NCI-H2029 treated with DMSO at 0.1 percent for 48 hours (cell line): ENCODE data around the gene ATG13.

Experiments used
- DNase-seq: peaks from one replicate; lab custom pipeline; 2025; lab: John Stamatoyannopoulos, UW

The ATG13 gene

DNA sequence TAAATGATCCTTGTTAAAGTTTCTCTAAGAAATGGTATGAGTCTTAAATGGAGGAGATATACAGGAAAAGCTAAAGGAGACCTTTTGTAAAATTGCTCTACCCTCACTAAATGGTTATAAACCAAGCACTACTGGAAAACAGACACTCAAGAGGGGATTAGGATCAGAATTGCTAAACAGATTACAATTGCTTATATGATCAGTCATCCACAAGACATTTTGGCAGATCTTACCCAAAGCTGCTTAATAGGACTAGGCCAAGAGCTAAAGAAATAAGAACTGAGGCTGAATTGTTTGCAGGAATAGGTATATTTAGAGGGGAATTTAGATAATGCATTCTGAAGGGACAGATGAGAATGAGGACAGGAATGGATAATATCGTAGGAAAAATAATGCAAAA, 9.8 kb upstream of the ATG13 start:
- DNase-seq = no peak

DNA sequence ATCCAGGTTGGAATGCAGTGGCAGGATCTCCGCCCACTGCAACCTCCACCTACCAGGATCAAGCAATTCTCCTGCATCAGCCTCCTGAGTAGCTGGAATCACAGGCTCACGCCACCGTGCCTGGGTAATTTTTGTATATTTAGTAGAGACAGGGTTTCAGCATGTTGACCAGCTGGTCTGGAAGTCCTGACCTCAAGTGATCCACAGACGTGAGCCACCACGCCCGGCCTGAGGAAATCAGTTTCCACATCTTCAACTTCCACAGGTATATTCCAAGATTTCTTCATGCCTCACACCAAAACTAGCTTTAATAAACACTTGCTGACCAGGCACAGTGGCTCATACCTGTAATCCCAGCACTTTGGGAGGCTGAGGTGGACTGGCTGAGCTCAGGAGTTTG, 8.0 kb upstream of the ATG13 start:
- DNase-seq = no peak

DNA sequence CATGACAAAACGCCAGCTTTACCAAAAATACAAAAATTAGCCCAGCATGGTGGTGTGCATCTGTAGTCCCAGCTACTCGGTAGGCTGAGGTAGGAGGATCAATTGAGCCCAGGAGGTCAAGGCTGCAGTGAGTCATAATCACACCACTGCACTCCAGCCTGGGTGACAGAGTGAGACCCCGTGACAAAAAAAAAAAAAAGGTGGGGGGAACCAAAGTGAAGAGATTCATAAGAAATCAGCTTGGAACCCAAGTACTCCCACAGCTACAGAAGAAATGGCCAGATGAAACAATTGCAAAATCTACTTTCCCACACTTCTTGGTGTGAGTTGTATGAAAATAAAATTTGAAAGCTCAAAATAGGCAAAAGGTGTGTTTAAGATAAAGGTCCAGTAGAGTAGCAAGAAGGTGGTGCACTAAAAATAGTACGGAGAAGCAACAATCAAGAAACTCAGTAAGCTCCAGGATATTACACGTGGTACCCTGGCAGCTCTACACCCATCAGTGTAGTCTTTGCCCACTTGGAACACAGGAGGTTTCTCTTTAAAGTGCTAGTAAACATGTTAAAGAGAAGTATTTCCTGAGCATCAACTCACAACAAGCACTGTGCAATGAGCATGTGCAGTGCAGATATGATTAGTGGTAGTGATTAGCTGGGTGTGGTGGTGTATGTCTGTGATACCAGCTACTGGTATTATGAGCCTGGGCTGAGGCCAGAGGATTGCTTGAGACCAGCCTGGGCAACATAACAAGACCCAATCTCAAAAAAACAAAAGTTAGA, 5.6 kb upstream of the ATG13 start:
- DNase-seq = no peak

DNA sequence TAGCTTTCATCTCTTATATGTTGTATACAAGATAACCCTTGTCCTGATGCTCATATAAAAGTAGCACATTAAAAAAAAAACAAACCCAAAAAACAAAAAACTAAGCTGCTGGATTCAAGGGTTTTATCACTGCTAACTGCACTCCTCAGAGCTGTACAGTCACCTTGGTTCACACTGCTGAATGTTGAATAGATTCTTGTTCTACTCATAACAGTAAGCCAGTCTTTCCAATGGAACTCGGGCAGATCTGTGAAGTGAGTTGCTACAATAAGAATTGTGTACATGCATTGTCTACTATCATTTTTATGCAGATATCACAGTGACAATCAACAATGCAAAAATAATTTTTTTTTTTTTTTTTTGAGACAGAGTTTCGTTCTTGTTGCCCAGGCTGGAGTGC, 5.0 kb upstream of the ATG13 start:
- DNase-seq = no peak

DNA sequence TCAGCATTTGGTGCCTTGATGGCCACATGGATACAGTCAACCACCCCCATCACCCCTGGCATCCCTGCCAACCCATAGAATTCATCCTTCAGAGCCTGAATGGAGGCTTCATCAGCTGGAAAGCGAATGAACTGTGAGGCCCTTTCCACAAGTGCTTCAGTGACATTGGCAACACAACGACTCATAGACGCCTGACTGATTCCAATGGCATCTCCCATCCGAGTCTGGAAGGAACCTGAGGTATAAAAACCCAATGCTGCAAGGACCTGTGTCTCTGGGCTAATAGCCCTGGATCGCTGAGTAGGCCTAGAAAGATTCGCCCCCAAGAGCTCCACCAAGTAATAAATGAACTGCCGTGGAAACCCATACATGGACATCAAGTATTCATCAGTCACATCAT, 1.6 kb upstream of the ATG13 start:
- no peak for DNase-seq

DNA sequence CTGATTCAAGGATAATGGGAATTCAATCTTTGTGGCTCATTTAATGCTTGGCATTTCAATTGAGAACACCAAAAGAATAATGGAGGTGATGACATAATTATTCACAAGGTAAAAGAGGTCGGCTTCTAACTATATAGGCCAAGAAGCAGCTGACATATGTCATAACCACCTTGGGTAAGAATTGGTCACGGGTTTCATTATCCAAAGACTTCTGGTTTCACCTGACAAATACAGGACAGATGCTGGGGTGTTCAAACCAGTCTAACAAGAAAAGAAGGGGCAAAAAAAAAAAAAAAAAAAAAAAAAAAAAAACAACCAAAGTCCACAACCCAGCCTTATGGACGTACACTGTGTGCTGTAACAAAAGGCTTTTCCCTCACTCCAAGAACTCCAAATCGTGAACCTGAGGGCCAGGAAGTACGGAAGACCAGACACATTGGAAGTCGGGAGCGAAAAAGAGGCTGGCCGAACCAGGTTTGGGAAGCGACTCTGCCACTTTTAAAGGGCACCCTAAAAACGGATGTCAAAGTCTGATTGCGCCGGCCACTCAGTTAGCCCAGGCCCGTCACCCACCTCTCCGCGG, 711 bp upstream of the ATG13 start:
- DNase-seq = no peak

DNA sequence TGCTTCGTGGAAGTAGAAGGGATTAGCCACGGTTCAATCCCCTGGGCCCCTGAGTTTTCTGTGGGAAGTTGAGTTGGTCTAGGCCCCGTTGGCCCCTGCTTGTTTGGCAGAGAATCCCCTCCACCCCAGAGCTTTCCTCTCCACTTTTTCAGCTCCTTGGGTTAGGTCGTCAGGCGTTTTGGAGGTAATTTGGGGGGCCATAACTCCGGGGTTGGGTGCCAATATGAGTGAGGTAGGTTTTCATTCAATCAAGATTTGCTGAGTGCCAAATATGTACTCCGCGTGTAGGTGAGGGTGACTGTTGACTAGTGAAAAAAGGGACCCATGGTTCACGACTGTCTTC, 590 bp downstream of the ATG13 start:
- no peak for DNase-seq

DNA sequence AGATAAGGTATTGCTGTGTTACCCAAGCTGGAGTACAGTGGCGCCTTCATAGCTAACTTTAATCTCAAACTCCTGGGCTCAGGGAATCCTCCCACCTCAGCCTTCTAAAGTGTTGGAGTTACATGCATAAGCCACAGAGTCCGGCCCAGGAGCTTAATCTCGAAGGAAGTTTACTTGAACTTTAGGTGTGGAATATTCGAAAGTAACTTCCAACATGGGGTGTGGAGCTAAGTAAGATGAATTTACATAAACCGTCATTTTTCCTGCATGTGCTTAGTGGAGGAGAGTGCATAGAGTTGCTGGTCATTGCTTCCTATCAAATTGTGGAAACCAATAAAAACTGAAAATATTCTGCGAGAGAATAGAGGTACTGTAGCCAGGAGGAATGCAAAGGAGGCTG, 1.5 kb downstream of the ATG13 start:
- DNase-seq = no peak

DNA sequence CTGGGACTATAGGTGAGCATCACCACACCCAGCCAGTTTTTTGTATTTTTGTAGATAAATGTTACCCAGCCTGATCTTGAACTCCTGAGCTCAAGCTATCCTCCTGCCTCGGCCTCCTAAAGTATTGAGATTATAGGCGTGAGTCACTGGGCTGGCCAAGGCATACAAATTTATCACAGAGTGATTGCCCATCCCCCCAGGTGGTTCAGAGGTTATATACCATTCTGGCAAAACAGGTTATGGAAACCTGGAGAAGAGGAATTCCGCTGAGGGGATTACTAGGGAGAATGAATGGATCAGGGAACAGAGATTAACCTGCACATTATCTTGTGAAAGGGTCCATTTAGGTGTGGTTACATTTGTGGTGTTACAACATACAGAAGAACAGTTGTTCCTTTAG, 8.1 kb downstream of the ATG13 start:
- DNase-seq = no peak

DNA sequence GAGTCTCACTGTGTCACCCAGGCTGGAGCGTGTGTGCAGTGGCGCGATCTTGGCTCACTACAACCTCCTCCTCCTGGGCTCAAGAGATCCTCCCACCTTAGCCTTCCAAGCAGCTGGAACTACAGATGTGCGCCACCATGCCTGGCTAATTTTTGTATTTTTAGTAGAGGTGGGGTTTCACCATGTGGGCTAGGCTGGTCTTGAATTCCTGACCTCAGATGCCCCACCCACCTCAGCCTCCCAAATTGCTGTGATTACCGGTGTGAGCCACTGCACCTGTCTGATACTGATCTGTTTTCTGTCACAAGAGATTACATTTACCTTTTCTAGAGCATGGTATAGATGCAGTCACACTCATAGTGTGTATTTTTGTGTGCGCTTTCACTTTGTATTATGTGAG, 11.6 kb downstream of the ATG13 start:
- DNase-seq = no peak

DNA sequence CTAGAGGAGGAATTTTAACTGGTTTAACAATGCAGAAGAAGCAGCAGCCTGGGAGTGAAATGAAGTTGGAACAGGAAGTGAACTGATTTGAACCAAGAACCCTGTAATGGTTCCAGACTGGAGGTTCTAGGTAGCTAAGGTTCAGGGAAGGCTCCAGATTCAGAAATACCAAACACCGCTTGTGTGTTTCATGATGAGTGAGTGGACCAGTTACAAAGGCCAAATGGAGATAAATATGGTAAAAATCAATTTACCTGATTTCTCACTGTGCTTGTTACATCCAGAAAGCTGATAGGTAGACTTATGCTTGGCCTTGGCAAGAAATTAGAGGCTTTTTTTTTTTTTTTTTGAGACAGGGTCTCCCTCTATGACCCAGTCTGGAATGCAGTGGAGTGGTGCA, 12.9 kb downstream of the ATG13 start:
- no peak for DNase-seq

DNA sequence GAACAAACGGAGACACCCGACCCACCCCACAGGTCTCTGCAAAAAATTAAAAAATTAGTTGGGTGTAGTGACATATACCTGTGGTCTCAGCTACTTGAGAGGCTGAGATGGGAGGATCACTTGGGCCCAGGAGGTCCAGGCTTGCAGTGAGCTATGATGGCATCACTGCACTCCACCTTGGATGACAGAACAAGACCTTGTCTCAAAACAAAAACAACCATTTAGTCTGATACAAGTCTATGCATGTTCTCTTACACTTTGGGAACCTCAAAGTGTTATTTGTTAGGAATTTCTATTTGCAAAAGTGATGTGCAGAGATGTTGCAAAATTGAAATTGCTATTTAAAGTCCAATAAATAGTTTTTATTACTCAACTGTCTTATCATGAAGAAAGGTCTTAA, 14.3 kb downstream of the ATG13 start:
- no peak for DNase-seq

DNA sequence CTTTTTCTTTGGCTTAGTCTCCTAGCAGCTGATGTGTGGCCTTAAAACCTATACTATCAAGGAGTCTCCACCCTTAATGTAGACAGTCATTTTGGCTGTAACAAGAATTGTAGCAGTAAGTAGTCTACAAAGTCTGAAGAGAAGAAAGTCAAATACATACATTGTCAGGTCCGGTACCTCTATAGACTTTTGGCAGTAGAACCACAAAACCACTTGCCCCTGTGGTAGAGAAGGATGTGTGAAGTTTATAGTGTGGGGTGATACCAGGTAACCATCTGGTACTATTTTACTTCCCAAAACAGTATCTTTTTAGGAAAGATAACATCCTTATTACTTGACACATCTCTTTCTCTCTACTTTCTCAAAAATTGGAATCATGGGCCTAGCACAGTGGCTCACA, 15.1 kb downstream of the ATG13 start:
- no peak for DNase-seq

DNA sequence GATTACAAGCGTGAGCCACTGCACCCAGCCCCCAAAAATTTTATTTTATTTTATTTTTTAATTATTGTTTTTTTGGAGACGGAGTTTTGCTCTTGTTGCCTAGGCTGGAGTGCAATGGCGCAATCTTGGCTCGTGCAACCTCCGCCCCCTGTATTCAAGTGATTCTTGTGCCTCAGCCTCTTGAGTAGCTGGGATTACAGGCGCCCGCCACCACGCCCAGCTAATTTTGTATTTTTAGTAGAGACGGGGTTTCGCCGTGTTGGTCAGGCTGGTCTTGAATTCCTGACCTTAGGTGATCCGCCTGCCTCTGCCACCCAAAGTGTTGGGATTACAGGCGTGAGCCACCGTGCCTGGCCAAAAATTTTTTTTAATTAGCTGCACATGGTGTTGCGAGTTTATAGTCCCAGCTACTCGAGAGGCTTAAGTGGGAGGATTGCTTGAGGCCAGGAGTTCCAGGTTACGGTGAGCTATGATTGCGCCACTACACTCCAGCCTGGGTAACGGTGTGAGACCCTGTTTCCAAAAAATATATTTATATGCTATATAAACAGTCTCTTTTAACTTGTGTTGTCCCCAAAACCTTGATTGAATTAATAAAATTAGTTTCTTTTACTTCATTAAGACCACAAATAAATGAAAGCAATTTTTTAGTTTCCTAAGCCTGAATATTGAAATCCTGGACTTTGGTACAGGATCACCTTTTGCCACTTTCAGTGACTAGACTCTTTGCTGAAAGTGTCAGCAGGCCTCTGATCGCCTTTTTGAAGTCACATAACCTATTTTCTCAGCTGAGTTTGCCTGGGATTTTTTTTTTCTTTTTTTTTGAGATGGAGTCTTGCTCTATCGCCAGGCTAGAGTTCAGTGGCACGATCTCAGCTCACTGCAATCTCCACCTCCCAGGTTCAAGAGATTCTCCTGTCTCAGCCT, 16.2 kb downstream of the ATG13 start:
- no peak for DNase-seq

DNA sequence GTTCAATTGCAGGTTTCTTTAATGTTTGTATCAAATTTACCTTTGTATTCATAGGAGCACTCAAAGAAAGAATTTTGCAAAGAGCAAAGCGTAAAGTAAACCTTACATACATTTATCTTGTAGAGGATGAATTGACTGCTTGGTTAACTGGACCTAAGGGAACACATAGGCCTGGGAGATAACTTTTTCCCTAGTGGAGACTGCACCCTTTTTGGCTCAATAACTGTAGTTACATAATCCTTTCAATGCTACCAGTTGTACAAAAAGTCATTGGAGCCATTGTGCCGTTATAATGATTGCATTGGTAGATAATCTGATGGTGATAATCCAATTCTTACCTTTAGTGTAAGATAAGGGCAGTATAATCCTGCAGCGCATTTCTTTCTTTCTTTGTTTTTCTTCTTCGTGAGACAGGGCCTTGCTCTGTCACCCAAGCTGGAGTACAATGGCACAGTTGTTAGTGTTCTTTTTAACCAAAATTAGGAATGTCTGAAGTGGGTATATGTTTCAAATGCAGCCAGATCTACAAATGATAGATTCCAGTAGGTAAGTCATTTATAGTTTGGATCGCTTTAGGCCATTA, 18.3 kb downstream of the ATG13 start:
- DNase-seq = no peak

DNA sequence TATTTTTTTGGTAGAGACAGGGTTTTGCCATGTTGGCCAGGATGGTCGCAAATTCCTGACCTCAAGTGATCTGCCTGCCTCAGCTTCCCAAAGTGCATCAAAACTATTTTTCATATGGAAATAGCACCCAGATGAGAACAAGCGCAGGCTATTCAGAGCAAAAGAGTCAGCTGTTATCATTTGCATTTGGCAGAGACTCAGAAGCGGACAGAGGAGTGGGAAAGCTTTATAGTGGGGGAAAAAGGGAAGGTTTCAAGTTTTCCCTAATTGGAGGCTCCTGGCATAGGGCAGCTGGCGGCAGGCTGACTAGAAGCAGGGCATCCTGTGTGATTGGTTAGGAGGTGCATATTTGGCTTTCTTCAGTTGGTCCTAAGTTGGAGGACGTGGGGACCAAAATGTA, 20.2 kb downstream of the ATG13 start:
- no peak for DNase-seq

DNA sequence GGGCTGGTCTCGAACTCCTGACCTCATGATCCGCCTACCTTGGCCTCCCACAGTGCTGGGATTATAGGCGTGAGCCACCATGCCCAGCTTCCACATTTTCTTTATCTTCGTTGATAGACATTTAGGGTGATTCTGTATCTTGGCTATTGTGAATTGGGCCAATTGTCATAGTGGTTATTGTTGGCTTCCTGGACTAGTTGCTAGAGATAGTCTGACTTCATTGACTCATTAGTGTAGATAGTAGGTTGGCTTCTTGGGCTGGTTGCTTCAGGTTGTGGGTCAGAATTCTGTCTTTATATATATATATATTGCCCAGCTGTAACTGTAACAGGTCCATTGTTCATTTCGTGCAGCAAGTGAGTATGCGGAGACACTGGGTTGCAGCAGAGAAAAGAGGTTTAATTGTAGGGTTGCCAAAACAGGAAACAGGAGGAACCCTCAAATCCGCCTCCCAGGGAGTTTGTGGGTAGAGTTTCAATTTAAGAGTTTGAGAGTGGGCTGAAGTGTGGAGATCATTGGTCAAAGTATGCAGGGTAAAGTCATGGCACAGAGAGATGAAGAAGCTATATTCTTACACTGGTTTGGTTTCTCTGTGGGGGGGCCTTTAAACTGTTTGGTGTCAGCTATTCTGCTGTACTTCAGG, 22.0 kb downstream of the ATG13 start:
- DNase-seq = no peak

DNA sequence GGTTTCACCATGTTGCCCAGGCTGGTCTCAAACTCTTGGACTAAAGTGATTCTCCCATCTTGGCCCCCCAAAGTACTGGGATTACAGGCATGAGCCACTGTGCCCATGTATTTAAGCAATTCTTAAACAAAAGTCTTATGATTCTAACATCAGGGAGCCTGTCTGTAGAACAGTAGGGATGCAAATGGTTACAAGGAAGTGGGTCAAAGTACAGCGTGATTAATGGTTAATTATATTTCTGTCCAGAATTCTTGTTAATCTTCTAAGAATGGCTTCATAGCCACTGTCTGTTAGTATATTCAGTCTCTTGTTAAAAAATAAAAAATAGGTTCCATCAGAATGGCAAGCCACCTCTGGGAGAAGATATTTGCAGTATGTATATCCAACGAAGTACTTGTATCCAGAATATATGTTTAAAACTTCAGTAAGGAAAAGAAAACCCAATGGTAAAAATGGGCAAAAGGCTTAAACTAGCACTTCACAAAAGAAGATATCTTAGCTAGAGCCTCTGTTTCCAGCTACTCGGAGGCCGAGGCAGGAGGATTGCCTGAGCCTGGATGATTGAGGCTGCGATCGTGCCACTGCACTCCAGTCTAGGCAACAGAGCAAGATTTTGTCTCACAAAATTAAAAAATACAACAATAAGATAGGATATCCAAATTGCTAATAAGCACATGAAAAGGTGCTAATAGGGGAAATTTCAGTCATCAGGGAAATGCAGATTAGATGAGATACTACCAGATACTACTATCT, 22.9 kb downstream of the ATG13 start:
- DNase-seq = no peak

DNA sequence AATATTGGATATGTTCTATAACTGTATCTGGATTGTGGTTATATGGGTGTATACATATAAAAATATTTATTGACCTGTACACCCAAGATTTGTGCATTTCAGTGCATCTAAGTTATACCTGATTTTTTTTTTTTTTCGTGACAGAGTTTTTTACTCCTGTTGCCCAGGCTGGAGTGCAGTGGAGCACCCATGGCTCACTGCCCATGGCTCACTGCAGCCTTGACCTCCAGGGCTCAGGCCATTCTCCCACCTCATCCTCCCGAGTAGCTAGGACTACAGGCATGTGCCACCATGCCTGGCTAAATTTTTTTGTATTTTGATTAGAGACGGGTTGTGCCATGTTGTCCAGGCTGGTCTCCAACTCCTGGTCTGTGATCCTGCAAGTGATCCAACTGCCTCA, 24.3 kb downstream of the ATG13 start:
- DNase-seq = no peak

DNA sequence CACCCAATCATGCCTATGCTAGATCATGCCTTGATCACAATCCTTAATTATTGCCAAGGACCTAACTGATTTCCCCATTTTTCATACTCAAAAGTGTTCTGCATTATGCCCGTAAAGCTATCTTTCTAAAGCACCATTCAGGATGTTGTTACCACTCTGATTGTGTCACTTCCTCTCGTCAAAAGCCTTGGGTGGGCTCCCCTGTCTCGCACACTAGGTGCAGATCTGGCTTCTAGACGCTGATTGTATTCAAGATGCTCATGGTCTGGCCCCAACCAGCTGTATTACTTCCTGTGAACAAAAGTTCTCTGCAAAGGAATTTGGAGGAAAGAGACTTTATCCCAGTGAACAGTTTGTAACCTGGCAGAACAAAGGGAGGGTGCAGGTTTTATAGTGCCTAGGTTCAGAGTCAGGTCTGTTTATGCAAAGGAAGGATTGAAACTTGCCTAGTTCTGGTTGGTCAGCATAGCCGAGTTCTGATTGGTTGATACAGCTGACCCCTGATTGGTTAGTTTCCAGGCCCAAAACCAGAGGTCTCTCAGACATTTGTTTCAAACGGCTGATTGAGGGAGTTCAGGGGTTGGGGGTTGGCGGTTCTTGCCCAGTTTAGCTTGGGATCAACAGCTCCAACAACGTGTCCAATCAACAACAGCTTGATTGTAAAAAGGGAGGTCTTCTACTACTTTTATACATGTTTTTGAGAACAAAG, 25.4 kb downstream of the ATG13 start:
- DNase-seq = no peak

DNA sequence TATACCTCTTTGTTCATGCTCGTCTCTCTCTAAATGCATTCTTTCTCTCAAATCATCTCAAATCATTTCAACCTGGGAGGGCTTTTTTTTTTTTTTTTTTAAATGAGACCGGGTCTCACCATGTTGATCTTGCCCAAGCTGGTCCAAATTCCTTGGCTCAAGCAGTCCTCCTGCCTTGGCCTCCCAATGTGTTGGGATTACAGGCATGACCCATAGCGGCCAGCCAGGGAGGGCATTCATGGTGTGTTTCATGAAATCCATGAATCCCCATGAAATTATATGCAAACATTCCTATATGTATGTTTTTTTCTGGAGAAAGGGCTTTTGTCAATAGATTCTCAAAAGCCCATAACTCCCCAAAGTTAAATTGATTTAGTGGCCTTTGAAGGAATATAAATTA, 26.2 kb downstream of the ATG13 start:
- no peak for DNase-seq
